SU-DHL-6 (cell line): Measurements from ENCODE around the gene NIPAL4.

Source experiments
- CTCF ChIP-seq: fragments of 200-600 bp; sonication (generic); IDR thresholded peaks from one replicate; pipeline ENCODE4 v1.5.1; 2017; ENCODE audit warnings: antibody characterized with exemption, mild to moderate bottlenecking, low read length, moderate library complexity; ENCODE audit not compliant: insufficient read depth, poor library complexity, severe bottlenecking
- EZH2phosphoT487 ChIP-seq: fragments of 200-600 bp; sonication (generic), shearing (Covaris generic); conservative IDR thresholded peaks from 2 replicates; pipeline ENCODE4 v1.6.1; 2018; ENCODE audit warnings: mild to moderate bottlenecking, antibody characterized with exemption, low read length, moderate library complexity, mixed read lengths

- no peak for TF ChIP-seq CTCF
- no peak for TF ChIP-seq EZH2phosphoT487
Observed at GRCh38 chr5:157506066-157506590, 46.1 kb downstream of the NIPAL4 start.
